ENCODE data around the gene TMEM178B. TPM values are rescaled to one million over a fixed set of nuclear protein-coding genes. Genes with fewer than 3 reads are reported as not detected.

TMEM178B gene
- total RNA-seq, 3 donors from 2014 or later (not counting 1 experiment from before 2014, with no cell fraction given) = not detected

DNA sequence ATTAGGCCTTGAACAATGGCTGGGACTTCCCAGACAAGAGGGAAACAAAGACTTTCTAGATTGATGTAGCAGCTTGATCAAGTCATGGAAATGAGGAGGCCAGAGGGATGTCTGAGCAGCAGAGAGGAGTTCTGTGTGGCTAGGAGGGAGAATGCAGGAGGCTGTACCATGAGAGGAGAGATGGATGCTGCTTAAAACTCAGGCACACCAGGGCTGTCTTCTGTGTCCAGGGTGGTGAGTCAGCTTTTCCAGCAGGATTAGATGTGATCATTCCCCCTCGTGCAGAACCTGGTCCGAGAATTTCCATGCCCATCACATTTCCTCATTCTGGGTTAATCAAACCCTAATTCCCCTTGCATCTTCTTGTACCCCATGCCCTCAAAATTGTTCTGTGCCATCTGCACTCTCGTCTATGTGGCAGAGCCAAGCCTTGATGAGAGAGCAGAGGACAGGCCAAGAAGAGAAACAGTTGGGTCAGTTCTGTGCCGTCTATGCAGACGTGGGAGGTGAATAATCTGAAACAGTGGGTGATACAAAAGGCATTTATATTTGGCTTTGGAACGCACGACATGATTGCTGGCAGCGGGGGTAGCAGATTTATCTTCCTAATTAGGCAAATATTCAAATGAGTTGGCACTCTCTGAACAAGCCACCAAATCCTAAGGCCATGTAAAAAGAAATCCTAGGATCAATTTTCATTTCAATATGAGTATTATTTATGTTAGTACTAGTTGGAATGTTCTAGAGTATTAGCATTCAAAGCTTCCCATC is 160.7 kb downstream of the TMEM178B start:
- no peaks in the 10 kb centered on the region for H3K9me3 Mint-ChIP-seq
- intact Hi-C loops (cut with micrococcal nuclease) = no loop called here
- peaks cover 13 to 29% of the 10 kb centered on the region in 2 donors for H3K27me3 Mint-ChIP-seq (ENCODE audit: low read depth in 2 of 2)

DNA sequence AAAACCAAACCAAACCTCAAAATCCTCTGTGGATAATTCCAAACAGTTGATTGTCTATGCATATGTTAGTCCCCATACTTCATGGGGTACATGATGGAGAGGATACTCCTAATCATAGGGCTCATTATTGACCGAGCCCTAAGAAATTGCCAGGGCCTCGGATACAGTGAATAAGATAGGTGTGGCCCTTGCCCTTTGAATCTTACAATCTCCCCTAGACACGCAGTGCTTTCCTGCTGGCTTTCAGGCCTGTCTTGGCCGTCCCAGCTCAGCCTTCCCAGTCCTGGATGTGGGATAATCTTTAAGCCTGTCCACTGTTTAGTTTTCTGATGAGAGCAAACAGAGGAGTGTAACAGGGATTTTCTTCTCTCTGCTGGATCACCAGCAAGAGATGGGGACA is 161.8 kb downstream of the TMEM178B start:
- H3K27me3 Mint-ChIP-seq (ENCODE audit: low read depth in 2 of 2) = peaks cover 10 to 29% of the 10 kb centered on the region in 2 donors
- WGBS (ENCODE audit: insufficient coverage) = 82% methylated on average over 4 of the region's 4 CpGs
- Histone ChIP-seq H3K27ac (ENCODE audit: low read length) (no peak overlapping the region), H3K36me3 (ENCODE audit: control insufficient read depth, insufficient read depth, low read length) (no peaks in the 10 kb centered on the region), H3K27me3 (ENCODE audit: control insufficient read depth, insufficient read depth, low read length) (no peaks in the 10 kb centered on the region), H3K9me3 (ENCODE audit: control insufficient read depth, insufficient read depth, low read length) (no peaks in the 10 kb centered on the region), H3K4me1 (ENCODE audit: control insufficient read depth, insufficient read depth, low read length) (no peaks in the 10 kb centered on the region), H3K4me3 (ENCODE audit: low read length) (no peak overlapping the region)
- DNase-seq (no peak), ATAC-seq (no peak)
- no peaks in the 10 kb centered on the region for H3K9me3 Mint-ChIP-seq
- no peak overlapping the region for H3K27ac Mint-ChIP-seq
- no peak for TF ChIP-seq CTCF (IDR thresholded peaks at IDR 0.05)
- no peak overlapping the region for H3K4me3 Mint-ChIP-seq
- H3K4me1 Mint-ChIP-seq = no peaks in the 10 kb centered on the region
- H3K36me3 Mint-ChIP-seq = no peaks in the 10 kb centered on the region
- intact Hi-C loops (cut with micrococcal nuclease) = no loop called here

More for the DNA sequence above, 160.7 kb downstream of the TMEM178B start:
- WGBS (ENCODE audit: insufficient coverage) = 88% methylated on average over 8 of the region's 8 CpGs
- no peaks in the 10 kb centered on the region for H3K36me3 ChIP-seq (ENCODE audit: control insufficient read depth, insufficient read depth, low read length)
- H3K27me3 ChIP-seq (ENCODE audit: control insufficient read depth, insufficient read depth, low read length) = no peaks in the 10 kb centered on the region
- no peak for ATAC-seq
- DNase-seq = no peak
- no peak for TF ChIP-seq CTCF (IDR thresholded peaks at IDR 0.05)
- no peak overlapping the region for H3K27ac ChIP-seq (ENCODE audit: low read length)
- H3K9me3 ChIP-seq (ENCODE audit: control insufficient read depth, insufficient read depth, low read length) = no peaks in the 10 kb centered on the region
- Mint-ChIP-seq H3K4me3 (no peak overlapping the region), H3K27ac (no peak overlapping the region), H3K36me3 (no peaks in the 10 kb centered on the region), H3K4me1 (no peaks in the 10 kb centered on the region)
- H3K4me1 ChIP-seq (ENCODE audit: control insufficient read depth, insufficient read depth, low read length) = no peaks in the 10 kb centered on the region
- no peak overlapping the region for H3K4me3 ChIP-seq (ENCODE audit: low read length)

- H3K4me1 ChIP-seq (ENCODE audit: control insufficient read depth, insufficient read depth, low read length) = no peaks in the 10 kb centered on the region
- Mint-ChIP-seq H3K27ac (no peak overlapping the region), H3K9me3 (no peaks in the 10 kb centered on the region), H3K4me1 (no peaks in the 10 kb centered on the region), H3K4me3 (no peak overlapping the region), H3K36me3 (no peaks in the 10 kb centered on the region), H3K27me3 (ENCODE audit: low read depth in 2 of 2) (peaks cover 16 to 22% of the 10 kb centered on the region in 2 donors)
- H3K27me3 ChIP-seq (ENCODE audit: control insufficient read depth, insufficient read depth, low read length) = no peaks in the 10 kb centered on the region
- 65% methylated on average over 10 of the region's 10 CpGs for WGBS (ENCODE audit: insufficient coverage)
- intact Hi-C loops (cut with micrococcal nuclease) = no loop called here
- no peaks in the 10 kb centered on the region for H3K36me3 ChIP-seq (ENCODE audit: control insufficient read depth, insufficient read depth, low read length)
- no peak overlapping the region for H3K4me3 ChIP-seq (ENCODE audit: low read length)
- ATAC-seq = no peak
- H3K9me3 ChIP-seq (ENCODE audit: control insufficient read depth, insufficient read depth, low read length) = no peaks in the 10 kb centered on the region
- no peak for TF ChIP-seq CTCF (IDR thresholded peaks at IDR 0.05)
- H3K27ac ChIP-seq (ENCODE audit: low read length) = no peak overlapping the region
- DNase-seq = no peak
Observed at GRCh38 chr7:141238596-141239243, 164.9 kb downstream of the TMEM178B start.

Measured in natural killer cell (primary cell).